Embryonic facial prominence (tissue), 1 donor: Measurements from ENCODE around the gene PNPLA3.
"Not testable (repeated sequence)": the region's sequence is repeated elsewhere in the genome, so short reads cannot be mapped to it uniquely, and the experiment has no call there.

Source experiments
- DNase-seq: peaks from one replicate; pipeline ENCODE4 v3.0.0-alpha.2; 2016; ENCODE audit errors: extremely low spot score

PNPLA3 gene

DNA sequence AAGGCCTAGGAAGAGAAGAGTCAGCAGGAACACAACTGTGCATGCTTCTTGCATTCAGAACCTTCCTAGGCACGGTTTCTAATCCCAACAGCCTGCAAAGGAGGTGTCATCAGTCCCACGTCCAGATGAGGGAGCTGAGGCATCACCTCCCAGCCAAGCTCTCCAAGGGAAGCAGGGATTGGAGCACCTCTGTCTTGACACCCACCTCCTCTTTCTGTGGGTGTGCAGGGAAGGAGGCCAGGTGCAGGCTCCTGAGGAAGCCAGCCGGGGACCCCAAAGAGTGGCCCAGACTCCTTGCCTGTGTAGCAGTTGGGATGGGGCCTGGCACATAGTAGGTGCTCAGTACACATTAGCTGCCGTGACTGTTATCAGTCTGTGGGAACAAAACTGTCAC lies 33.7 kb upstream of the PNPLA3 start:
- no peak for DNase-seq

DNA sequence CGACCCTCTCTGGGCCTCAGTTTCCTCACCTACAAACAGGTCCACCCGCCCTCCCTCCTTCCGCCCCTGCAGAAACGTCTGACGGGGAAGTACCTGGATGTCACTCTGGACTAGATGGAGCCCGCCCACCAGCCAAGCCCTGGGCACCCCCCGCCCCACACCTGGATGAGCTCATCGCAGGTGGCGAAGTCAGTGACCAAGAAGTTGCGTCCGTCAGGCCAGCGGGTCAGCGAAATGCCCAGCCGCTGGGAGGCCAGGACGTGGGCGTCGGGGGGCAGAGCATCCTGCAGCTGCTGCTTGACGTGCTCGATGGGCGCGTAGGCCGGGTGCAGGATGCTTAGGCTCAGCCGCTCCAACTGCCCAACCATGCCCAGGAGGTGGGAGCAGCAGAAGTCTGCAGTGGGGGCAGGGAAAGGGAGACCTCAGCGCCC lies 32.7 kb upstream of the PNPLA3 start:
- DNase-seq, result no peak

- DNase-seq, result no peak
Observed at GRCh38 chr22:43891360-43892182, 32.0 kb upstream of the PNPLA3 start, which contains the start of gene PNPLA5. Gene PNPLA5 (minus strand): TSS chr22:43892013. CDS start chr22:43891880, 133 bp downstream.

- no peak for DNase-seq
Observed at GRCh38 chr22:43892183-43892894, 31.3 kb upstream of the PNPLA3 start.

- DNase-seq, result no peak
Observed at GRCh38 chr22:43893266-43893665, 30.3 kb upstream of the PNPLA3 start.

GRCh38 chr22:43894122-43894521 lies 29.5 kb upstream of the PNPLA3 start:
- no peak for DNase-seq

- no peak for DNase-seq
Observed at GRCh38 chr22:43895986-43896645, 27.5 kb upstream of the PNPLA3 start.

- DNase-seq, result no peak
Observed at GRCh38 chr22:43897751-43898261, 25.8 kb upstream of the PNPLA3 start.

- DNase-seq, result no peak
Observed at GRCh38 chr22:43900206-43900605, 23.4 kb upstream of the PNPLA3 start.

- DNase-seq, result no peak
Observed at GRCh38 chr22:43901976-43902643, 21.5 kb upstream of the PNPLA3 start.

DNA sequence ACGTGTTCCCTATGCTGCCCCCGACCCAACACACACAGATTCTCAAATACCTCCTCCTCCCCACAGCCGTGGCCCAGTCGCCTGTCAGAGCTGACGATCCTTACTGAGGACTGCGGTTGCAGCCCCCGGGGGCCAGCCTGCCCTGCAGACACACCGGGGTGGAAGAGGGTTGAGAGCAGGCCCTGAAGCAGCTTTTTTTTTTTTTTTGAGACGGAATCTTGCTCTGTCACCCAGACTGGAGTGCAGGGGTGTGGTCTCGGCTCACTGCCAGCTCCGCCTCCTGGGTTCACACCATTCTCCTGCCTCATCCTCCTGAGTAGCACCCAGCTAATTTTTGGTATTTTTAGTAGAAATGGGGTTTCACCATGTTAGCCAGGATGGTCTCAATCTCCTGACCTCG lies 20.6 kb upstream of the PNPLA3 start:
- not testable (repeated sequence) for DNase-seq

- DNase-seq, result not testable (repeated sequence)
Observed at GRCh38 chr22:43904412-43904811, 19.2 kb upstream of the PNPLA3 start.

DNA sequence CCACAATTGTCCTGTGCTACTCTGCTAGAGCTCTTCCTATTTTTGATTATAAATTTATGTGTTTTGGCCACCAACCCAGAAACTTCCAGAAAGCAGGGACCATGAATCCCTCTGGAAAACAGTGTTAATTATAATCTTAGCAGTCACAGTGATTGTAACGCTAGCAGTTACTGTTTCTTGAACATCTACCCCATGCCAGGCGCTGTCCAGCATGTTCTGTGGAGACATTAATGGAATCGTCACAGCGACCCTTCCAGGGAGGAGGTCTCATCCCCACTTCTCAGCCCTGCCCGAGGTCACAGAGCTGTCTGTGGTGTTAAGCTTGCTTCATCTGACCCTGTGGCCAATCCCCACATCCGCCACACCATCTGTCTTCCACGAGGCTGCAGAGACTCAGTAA lies 17.9 kb upstream of the PNPLA3 start:
- DNase-seq, result no peak

DNA sequence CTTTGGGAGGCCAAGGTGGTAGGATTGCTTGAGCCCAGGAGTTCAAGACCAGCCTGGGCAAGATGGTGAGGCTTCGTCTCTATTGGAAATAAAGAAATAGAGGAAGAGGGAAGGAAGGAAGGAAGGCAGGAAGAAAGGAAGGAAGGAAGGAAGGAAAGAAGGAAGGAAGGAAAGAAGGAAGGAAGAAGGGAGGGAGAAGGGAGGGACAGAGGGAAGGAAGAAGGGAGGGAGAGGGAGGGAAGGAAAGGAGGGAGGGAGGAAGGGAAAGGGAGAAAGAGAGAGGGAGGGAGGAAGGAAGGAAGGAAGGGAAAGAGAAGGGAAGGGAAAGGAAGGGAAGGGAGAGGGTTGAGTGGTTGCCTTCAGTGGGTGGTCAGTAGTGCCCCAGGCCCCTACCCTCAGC lies 13.9 kb upstream of the PNPLA3 start:
- DNase-seq, result no peak

DNA sequence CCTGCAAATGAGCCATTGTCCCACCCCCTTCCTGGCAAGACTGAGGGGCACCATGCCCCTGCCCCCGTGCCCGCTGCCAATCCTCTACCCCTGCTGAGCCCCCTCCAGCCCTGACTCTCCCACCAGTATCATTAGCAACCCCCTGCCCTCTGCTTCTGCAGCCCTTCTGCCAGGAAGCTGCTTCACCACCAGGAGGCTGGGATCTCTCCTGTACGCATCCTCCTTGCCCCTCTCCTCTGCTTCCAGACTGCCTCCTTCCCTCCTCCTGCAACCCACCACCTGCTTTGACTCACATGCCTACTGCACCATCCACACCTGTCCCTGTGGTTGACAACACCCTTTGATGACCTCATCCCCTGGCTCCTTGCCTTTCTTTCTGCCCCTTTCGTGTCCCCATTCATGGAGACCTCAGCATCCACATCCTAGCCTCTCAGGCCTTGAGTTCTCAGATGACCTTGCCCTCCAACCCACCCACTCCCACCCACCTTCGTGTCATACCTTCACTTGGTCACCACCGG lies 13.4 kb upstream of the PNPLA3 start:
- DNase-seq, result no peak

DNA sequence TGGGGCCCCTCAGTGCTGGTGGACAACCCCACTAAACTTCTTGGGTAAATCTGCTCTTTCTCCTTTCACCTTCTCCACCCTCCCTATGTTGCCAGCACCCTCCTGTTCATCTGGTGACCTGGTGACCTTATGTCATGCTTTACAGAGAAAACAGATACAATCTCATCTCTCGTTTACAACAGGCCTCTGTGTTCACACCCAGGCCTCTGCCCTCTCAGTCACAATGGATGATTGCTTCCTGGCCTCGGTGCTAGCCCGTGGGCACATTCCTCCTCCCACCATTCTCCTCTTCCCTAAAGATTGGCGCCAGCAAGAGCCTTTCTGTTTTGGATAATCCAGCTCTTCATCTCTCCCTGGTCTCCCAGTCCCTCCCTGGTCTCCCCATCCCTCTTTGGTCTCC lies 12.3 kb upstream of the PNPLA3 start:
- no peak for DNase-seq

DNA sequence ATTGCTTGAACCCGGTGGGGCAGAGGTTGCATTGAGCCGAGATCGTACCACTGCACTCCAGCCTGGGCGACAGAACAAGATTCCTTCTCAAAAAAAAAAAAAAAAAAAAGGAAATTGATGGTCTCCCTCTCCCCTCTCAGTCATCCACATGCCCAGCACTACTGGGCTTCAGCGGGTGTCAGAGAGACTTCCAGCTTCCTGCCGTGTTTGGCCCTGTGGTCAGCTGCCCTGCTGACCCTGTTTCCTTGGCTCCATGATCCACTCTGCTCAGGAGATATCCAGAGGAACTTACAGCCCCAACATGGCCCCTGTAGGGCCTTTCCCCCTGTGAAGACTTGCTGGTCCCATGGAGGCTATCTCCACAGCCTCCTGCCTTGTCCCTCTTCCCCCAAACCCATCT lies 6.1 kb upstream of the PNPLA3 start:
- DNase-seq, result no peak

DNA sequence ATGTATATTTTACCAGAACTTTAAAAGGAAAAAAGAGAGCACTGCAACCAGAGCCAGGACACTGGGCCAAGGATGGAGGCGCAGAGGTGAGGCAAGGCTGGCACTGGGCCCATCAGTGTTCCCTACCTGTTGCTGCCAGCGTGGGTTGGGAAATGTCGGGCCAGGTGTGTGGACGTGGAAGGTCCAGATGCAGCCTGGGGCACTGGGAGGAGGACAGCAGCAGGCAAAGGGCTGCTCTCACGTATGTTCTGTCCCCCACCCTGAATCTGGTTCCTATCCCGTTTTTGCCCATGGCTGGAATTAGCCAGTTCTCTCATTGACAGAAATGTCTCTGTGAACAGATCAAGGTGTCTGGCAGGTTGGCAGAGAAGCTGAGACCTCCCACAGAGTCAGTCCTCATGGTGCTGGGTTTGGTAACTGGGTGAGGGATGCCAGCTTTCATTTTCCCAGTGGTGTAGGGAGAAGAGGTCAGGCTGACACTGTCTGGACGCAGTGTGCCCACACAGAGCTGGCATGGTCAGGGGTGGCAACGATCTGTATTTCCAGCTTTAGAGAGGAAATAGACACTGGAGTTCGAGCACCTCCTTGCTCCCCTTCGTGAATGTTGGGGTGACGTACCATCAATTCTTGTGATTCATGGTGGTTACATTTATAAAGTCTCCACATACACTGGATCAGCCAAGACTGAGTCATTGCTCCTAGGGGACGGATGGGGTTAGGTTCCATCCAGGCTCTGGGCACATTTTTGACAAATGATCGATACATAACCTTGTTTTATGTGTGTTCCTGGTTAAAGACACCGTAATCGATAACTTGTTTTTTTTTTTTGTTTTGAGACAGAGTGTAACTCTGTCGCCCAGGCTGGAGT lies 4.3 kb upstream of the PNPLA3 start:
- DNase-seq, result no peak

DNA sequence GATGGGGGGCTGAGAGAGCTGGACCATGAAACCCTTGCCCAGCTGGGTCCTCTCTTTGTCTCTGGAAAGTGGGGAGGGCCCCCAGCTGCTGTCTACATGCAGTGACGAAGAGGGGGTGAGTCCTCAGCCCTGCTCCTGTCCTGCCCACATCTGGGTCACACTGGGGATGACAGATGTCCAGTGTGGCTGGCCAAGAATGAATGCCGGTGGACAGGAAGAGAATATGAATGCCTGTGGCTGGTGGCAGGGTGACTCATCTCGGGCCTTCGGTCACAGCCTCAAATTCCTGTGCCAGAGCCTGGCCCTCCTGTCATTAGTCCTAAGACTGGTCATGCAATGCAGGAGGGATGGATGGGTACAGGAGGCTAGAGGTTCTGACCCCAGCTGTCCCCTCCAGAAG lies 2.2 kb upstream of the PNPLA3 start:
- DNase-seq, result no peak

GRCh38 chr22:43922123-43922522 lies 1.5 kb upstream of the PNPLA3 start:
- DNase-seq, result no peak

GRCh38 chr22:43923191-43923590 lies 414 bp upstream of the PNPLA3 start:
- DNase-seq, result no peak
